Panc1 (cell line): ENCODE data around the gene KHDRBS1. TPM values are rescaled to one million over a fixed set of nuclear protein-coding genes. Genes with fewer than 3 reads are reported as not detected.

Experiments
- ATAC-seq: fragments of 200-7000 bp; cut with Tn5 transposase; 2 replicates; pipeline ENCODE4 v1.9.1; 2020; ENCODE audit warnings: mild to moderate bottlenecking, moderate library complexity
- BruUV-seq: library from RNA; stranded (reverse); fragments of 400-500 nt; replicated peaks from 2 replicates; lab custom pipeline; 2021; lab: Mats Ljungman, UMichigan
- CTCF ChIA-PET: fragments of 300-600 bp; sonication (Branson Sonifier 250); formaldehyde crosslinking; loops from one replicate; lab custom pipeline; 2022; ENCODE audit warnings: antibody characterized with exemption; lab: Charles Lee
- POLR2A ChIA-PET: fragments of 300-600 bp; sonication (Branson Sonifier 250); formaldehyde crosslinking; loops from one replicate; lab custom pipeline; 2022; ENCODE audit warnings: antibody characterized with exemption; lab: Charles Lee
- DNase-seq: peaks from one replicate; pipeline ENCODE4 v3.0.0-alpha.2; 2010; ENCODE audit warnings: low read depth, low spot score
- H3K27ac ChIP-seq: 2 replicates; pipeline ENCODE4 v1.5.1; 2011; ENCODE audit warnings: mild to moderate bottlenecking, low read length, inconsistent platforms
- H3K27me3 ChIP-seq: fragments of 200-500 bp; sonication (Bioruptor generic); 2 replicates; pipeline ENCODE4 v1.6.0; 2014; ENCODE audit warnings: low read length, inconsistent platforms; ENCODE audit not compliant: control insufficient read depth, insufficient read depth
- H3K36me3 ChIP-seq: fragments of 200-500 bp; sonication (Bioruptor generic); 2 replicates; pipeline ENCODE4 v1.5.1; 2014; ENCODE audit warnings: inconsistent platforms, mild to moderate bottlenecking, low read length, moderate library complexity; ENCODE audit not compliant: control insufficient read depth, insufficient read depth
- H3K4me1 ChIP-seq: 2 replicates; pipeline ENCODE4 v1.5.1; 2011; ENCODE audit warnings: inconsistent platforms, mild to moderate bottlenecking, low read length, moderate library complexity; ENCODE audit not compliant: control insufficient read depth, insufficient read depth
- H3K4me3 ChIP-seq, 2 experiments: 2 replicates each; pipeline ENCODE4 v1.5.1; 2011 to 2012; ENCODE audit warnings: low read depth in 2 of 2, low read length in 2 of 2, mild to moderate bottlenecking in 2 of 2, inconsistent platforms in 1 of 2, moderate library complexity in 1 of 2
- H3K9me3 ChIP-seq: fragments of 200-500 bp; sonication (Bioruptor generic); 2 replicates; pipeline ENCODE4 v1.5.1; 2014; ENCODE audit warnings: low read depth, mild to moderate bottlenecking, inconsistent platforms, low read length, moderate library complexity; ENCODE audit not compliant: control insufficient read depth, insufficient read depth
- SIN3A ChIP-seq: IDR thresholded peaks from 2 replicates; pipeline ENCODE4 v1.6.1; 2012; ENCODE audit warnings: low read depth, mild to moderate bottlenecking, low read length, moderate library complexity, borderline replicate concordance; ENCODE audit not compliant: insufficient read depth
- in situ Hi-C: cut with HindIII; loops from 2 replicates; pipeline ENCODE4 v1.10.0; 2016; ENCODE audit warnings: low sequenced_read_pairs, low pct_unique_long_range_greater_than_20kb
- intact Hi-C: fragments of 100-400 bp; cut with micrococcal nuclease; formaldehyde crosslinking; loops from one replicate; pipeline ENCODE4 v1.10.0; 2022; ENCODE audit not compliant: unreplicated experiment
- microRNA-seq: library from miRNA; unstranded; fragments of <30 nt; microRNA quantifications from one replicate; pipeline ENCODE4 v1.1.0, GENCODE V29; 2020; ENCODE audit not compliant: unreplicated experiment
- total RNA-seq: library from RNA; stranded (reverse); gene quantifications from one replicate; pipeline ENCODE4 v1.2.1, GENCODE V29; 2021; ENCODE audit not compliant: unreplicated experiment
- TF ChIP-seq, protein P1 (sequence below), 2 experiments: IDR thresholded peaks; 2 replicates each; pipeline ENCODE4 v1.6.1; 2011 to 2012; ENCODE audit warnings: low read depth in 2 of 2, control low read depth in 1 of 2, low read length in 1 of 2, mild to moderate bottlenecking in 1 of 2, moderate library complexity in 1 of 2; ENCODE audit not compliant: insufficient read depth in 1 of 2
- TF ChIP-seq, protein P2 (sequence below): fragments of 450-650 bp; IDR thresholded peaks from 2 replicates; pipeline ENCODE4 v1.5.1; 2017; ENCODE audit warnings: mild to moderate bottlenecking

Gene KHDRBS1
- total RNA-seq, 1 experiment from 2014 or later = 163 TPM

DNA sequence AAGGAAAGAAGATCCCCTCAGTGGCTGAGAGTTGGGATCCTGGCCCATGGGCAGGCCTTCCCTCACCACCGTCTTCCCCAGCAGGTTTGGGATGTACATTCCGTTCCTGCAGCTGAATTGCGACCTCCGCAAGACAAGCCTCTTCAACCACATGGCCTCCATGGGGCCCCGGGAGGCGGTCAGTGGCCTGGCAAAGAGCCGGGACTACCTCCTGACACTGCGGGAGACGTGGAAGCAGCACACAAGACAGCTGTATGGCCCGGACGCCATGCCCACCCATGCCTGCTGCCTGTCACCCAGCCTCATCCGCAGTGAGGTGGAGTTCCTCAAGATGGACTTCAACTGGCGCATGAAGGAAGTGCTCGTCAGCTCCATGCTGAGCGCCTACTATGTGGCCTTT lies 77.9 kb downstream of the KHDRBS1 start:
- Histone ChIP-seq H3K4me3 (no peak overlapping the region), H3K4me1 (no peaks in the 10 kb centered on the region), H3K27me3 (no peaks in the 10 kb centered on the region), H3K36me3 (no peaks in the 10 kb centered on the region; the same call in 1 of the 2 replicates), H3K9me3 (no peaks in the 10 kb centered on the region), H3K27ac (no peak overlapping the region)
- TF ChIP-seq, protein P1, sequence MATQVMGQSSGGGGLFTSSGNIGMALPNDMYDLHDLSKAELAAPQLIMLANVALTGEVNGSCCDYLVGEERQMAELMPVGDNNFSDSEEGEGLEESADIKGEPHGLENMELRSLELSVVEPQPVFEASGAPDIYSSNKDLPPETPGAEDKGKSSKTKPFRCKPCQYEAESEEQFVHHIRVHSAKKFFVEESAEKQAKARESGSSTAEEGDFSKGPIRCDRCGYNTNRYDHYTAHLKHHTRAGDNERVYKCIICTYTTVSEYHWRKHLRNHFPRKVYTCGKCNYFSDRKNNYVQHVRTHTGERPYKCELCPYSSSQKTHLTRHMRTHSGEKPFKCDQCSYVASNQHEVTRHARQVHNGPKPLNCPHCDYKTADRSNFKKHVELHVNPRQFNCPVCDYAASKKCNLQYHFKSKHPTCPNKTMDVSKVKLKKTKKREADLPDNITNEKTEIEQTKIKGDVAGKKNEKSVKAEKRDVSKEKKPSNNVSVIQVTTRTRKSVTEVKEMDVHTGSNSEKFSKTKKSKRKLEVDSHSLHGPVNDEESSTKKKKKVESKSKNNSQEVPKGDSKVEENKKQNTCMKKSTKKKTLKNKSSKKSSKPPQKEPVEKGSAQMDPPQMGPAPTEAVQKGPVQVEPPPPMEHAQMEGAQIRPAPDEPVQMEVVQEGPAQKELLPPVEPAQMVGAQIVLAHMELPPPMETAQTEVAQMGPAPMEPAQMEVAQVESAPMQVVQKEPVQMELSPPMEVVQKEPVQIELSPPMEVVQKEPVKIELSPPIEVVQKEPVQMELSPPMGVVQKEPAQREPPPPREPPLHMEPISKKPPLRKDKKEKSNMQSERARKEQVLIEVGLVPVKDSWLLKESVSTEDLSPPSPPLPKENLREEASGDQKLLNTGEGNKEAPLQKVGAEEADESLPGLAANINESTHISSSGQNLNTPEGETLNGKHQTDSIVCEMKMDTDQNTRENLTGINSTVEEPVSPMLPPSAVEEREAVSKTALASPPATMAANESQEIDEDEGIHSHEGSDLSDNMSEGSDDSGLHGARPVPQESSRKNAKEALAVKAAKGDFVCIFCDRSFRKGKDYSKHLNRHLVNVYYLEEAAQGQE (IDR thresholded peaks at IDR 0.05; ENCODE audit: insufficient read depth in 1 of 2, low read depth in 2 of 2, low read length in 1 of 2) = no peak
- TF ChIP-seq, protein P2, sequence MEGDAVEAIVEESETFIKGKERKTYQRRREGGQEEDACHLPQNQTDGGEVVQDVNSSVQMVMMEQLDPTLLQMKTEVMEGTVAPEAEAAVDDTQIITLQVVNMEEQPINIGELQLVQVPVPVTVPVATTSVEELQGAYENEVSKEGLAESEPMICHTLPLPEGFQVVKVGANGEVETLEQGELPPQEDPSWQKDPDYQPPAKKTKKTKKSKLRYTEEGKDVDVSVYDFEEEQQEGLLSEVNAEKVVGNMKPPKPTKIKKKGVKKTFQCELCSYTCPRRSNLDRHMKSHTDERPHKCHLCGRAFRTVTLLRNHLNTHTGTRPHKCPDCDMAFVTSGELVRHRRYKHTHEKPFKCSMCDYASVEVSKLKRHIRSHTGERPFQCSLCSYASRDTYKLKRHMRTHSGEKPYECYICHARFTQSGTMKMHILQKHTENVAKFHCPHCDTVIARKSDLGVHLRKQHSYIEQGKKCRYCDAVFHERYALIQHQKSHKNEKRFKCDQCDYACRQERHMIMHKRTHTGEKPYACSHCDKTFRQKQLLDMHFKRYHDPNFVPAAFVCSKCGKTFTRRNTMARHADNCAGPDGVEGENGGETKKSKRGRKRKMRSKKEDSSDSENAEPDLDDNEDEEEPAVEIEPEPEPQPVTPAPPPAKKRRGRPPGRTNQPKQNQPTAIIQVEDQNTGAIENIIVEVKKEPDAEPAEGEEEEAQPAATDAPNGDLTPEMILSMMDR = no peak
- no peak for TF ChIP-seq SIN3A
- in situ Hi-C loops (no loop called here), intact Hi-C loops (no loop called here)
- no peak for ATAC-seq
- POLR2A ChIA-PET = interaction anchor here (0.6 kb wide), 1 partner anchor 31 kb away, joined by 5 read pairs; no protein-coding TSS in a partner anchor
- CTCF ChIA-PET = no interaction called here
- DNase-seq = no peak
- BruUV-seq = no TSS peak

Small RNA genes within 50 kb of the gene (microRNA-seq; reads per million reads assigned to microRNA genes)
- not detected for gene MIR5585

Other genes starting within 250 kb of the KHDRBS1 start
- 34.8 TPM for gene ADGRB2, start 249.5 kb upstream of the KHDRBS1 start, total RNA-seq
- 0.54 TPM for gene SPOCD1, start 197.8 kb upstream of the KHDRBS1 start, total RNA-seq
- gene PTP4A2, start 75.5 kb upstream of the KHDRBS1 start, total RNA-seq = 559 TPM
- 35.0 TPM for gene TMEM39B, start 59.1 kb downstream of the KHDRBS1 start, total RNA-seq
- 116 TPM for gene KPNA6, start 94.2 kb downstream of the KHDRBS1 start, total RNA-seq
- gene TXLNA, start 165.8 kb downstream of the KHDRBS1 start, total RNA-seq = 115 TPM
- 10.8 TPM for gene CCDC28B, start 186.7 kb downstream of the KHDRBS1 start, total RNA-seq
- 4.4 TPM for gene IQCC, start 191.8 kb downstream of the KHDRBS1 start, total RNA-seq
- not detected for gene DCDC2B, start 195.2 kb downstream of the KHDRBS1 start, total RNA-seq
- 23.3 TPM for gene TMEM234, start 208.5 kb downstream of the KHDRBS1 start, total RNA-seq
- gene EIF3I, start 208.5 kb downstream of the KHDRBS1 start, total RNA-seq = 294 TPM
- gene FAM167B, start 233.4 kb downstream of the KHDRBS1 start, total RNA-seq = 1.9 TPM
- gene LCK, start 237.4 kb downstream of the KHDRBS1 start, total RNA-seq = 0.57 TPM